Measurements from ENCODE around the gene SYNM.

SYNM gene

DNA sequence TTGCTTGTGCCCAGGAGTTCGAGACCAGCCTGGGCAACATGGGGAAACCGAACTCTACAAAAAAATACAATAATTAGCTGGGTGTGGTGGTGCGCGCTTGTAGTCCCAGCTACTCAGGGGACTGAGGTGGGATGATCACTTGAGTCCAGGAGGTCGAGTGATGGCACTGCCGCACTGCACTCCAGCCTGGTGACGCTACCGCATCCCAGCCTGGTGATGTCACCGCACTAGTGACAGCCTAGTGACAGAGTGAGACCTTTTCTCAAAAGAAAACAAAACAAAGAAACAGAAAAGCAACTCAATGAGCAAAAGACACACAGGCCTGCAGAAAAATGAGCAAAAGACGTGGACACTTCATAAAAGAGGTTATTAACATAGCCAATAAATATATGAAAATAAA is 19.9 kb upstream of the SYNM start:
- no peak for TF ChIP-seq EZH2phosphoT487 (IDR thresholded peaks at IDR 0.05; ENCODE audit: borderline replicate concordance, low read length)
- TF ChIP-seq, protein P1, sequence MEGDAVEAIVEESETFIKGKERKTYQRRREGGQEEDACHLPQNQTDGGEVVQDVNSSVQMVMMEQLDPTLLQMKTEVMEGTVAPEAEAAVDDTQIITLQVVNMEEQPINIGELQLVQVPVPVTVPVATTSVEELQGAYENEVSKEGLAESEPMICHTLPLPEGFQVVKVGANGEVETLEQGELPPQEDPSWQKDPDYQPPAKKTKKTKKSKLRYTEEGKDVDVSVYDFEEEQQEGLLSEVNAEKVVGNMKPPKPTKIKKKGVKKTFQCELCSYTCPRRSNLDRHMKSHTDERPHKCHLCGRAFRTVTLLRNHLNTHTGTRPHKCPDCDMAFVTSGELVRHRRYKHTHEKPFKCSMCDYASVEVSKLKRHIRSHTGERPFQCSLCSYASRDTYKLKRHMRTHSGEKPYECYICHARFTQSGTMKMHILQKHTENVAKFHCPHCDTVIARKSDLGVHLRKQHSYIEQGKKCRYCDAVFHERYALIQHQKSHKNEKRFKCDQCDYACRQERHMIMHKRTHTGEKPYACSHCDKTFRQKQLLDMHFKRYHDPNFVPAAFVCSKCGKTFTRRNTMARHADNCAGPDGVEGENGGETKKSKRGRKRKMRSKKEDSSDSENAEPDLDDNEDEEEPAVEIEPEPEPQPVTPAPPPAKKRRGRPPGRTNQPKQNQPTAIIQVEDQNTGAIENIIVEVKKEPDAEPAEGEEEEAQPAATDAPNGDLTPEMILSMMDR (IDR thresholded peaks at IDR 0.05; ENCODE audit: low read depth, low read length, poor library complexity, severe bottlenecking): no peak
- H3K9me2 ChIP-seq (replicated peaks; ENCODE audit: control insufficient read depth, low read length): no peaks in the 10 kb centered on the region
- H3K36me3 ChIP-seq (ENCODE audit: control insufficient read depth, low read length): no peaks in the 10 kb centered on the region
- peaks cover 3% of the 10 kb centered on the region for H3K27me3 ChIP-seq (ENCODE audit: control insufficient read depth, low read length)
- no peak overlapping the region for H3K4me3 ChIP-seq (ENCODE audit: low read length)
- H3K4me1 ChIP-seq (ENCODE audit: control insufficient read depth, low read length): peaks cover 3% of the 10 kb centered on the region
- no peaks in the 10 kb centered on the region for H3K9me3 ChIP-seq (ENCODE audit: control insufficient read depth, insufficient read depth, low read length)
- no peak overlapping the region for H3K27ac ChIP-seq (ENCODE audit: low read depth, low read length)
- H3K79me2 ChIP-seq (ENCODE audit: control insufficient read depth, low read length): no peaks in the 10 kb centered on the region
- H3K4me2 ChIP-seq (ENCODE audit: low read length): no peak overlapping the region
- H4K20me1 ChIP-seq (ENCODE audit: control insufficient read depth, insufficient read depth, low read depth, low read length): no peaks in the 10 kb centered on the region
- H3F3A ChIP-seq (ENCODE audit: control insufficient read depth, insufficient read depth): no peaks in the 10 kb centered on the region

DNA sequence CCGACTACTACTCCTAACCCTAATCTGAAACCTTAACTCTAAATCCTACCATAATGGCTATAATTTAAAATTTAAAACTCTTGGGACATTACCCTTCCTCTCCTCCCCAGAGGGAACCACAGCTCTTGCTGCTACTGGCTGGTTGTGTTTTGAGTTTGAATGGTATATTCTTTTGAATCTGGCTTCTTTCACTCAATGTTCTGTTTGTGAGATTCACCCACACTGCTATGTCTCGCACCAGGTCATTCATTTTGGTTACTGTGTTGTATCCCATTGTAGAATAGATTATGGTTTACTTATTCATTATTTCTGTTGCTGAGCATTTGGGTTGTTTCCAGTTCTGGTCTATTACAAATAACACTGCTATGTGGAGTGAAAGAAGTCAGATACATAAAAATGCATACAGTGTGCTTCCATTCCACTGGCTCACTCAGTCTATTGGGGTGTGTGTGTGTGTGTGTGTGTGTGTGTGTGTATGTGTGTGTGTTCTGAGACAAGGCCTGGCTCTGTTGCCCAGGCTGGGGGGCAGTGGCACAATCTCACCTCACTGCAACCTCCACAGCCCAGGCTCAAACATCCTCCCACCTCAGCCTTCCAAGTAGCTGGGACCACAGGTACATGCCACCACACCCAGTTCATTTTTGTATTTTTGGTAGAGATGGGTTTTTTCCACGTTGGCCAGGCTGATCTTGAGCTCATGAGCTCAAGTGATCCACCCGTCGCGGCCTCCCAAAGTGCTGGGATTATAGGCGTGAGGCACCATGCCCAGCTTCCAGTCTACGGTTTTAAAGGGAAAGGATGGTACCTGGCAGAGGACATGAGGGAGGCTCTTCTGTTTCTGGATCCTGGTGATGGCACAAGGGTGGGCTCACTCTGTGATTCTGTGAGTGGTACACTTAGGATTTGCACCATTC is 19.2 kb upstream of the SYNM start:
- Histone ChIP-seq H3K36me3 (ENCODE audit: control insufficient read depth, low read length) (no peaks in the 10 kb centered on the region), H3K9me3 (ENCODE audit: control insufficient read depth, insufficient read depth, low read length) (no peaks in the 10 kb centered on the region), H3K79me2 (ENCODE audit: control insufficient read depth, low read length) (no peaks in the 10 kb centered on the region), H4K20me1 (ENCODE audit: control insufficient read depth, insufficient read depth, low read depth, low read length) (no peaks in the 10 kb centered on the region), H3K4me2 (ENCODE audit: low read length) (no peak overlapping the region), H3K4me3 (ENCODE audit: low read length) (no peak overlapping the region), H3F3A (ENCODE audit: control insufficient read depth, insufficient read depth) (no peaks in the 10 kb centered on the region), H3K27me3 (ENCODE audit: control insufficient read depth, low read length) (peaks cover 3% of the 10 kb centered on the region), H3K4me1 (ENCODE audit: control insufficient read depth, low read length) (peaks cover 10% of the 10 kb centered on the region), H3K27ac (ENCODE audit: low read depth, low read length) (no peak overlapping the region), H3K9me2 (replicated peaks; ENCODE audit: control insufficient read depth, low read length) (no peaks in the 10 kb centered on the region)
- no peak for TF ChIP-seq EZH2phosphoT487 (IDR thresholded peaks at IDR 0.05; ENCODE audit: borderline replicate concordance, low read length)
- TF ChIP-seq, protein P1 (IDR thresholded peaks at IDR 0.05; ENCODE audit: low read depth, low read length, poor library complexity, severe bottlenecking): no peak

DNA sequence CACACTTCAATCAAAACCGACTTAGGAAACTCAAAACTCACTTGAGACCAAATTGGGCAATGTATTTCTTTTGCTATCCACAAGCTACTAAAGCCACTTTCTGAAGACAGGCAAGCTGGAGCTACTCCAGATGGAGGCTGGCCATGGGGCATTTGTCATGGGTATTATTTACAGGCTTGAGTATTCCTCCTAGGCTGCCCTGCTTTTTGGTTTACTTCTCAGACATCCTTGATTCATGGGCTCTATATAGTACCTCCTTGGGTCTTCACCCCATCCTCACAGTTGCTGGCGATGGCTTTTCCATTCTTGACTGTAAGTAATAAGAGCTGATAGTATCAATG is 18.6 kb upstream of the SYNM start:
- no peak for TF ChIP-seq EZH2phosphoT487 (IDR thresholded peaks at IDR 0.05; ENCODE audit: borderline replicate concordance, low read length)
- TF ChIP-seq, protein P1 (IDR thresholded peaks at IDR 0.05; ENCODE audit: low read depth, low read length, poor library complexity, severe bottlenecking): no peak
- Histone ChIP-seq H3K27me3 (ENCODE audit: control insufficient read depth, low read length) (no peaks in the 10 kb centered on the region; the same call in 1 of the 2 replicates), H4K20me1 (ENCODE audit: control insufficient read depth, insufficient read depth, low read depth, low read length) (no peaks in the 10 kb centered on the region), H3K36me3 (ENCODE audit: control insufficient read depth, low read length) (no peaks in the 10 kb centered on the region), H3K9me2 (replicated peaks; ENCODE audit: control insufficient read depth, low read length) (no peaks in the 10 kb centered on the region), H3K79me2 (ENCODE audit: control insufficient read depth, low read length) (no peaks in the 10 kb centered on the region), H3K9me3 (ENCODE audit: control insufficient read depth, insufficient read depth, low read length) (no peaks in the 10 kb centered on the region), H3K4me2 (ENCODE audit: low read length) (no peak overlapping the region), H3K27ac (ENCODE audit: low read depth, low read length) (no peak overlapping the region), H3K4me1 (ENCODE audit: control insufficient read depth, low read length) (peaks cover 13% of the 10 kb centered on the region), H3K4me3 (ENCODE audit: low read length) (no peak overlapping the region), H3F3A (ENCODE audit: control insufficient read depth, insufficient read depth) (no peaks in the 10 kb centered on the region)
